SK-N-SH treated with all-trans-retinoic acid at 6 μM for 48 hours (cell line): Measurements from ENCODE around the gene GRM7.

Source experiments
- ARNTL ChIP-seq: fragments of 450-650 bp; formaldehyde crosslinking; IDR thresholded peaks from 2 replicates; pipeline ENCODE4 v1.5.0; 2020; ENCODE audit warnings: low read depth, mild to moderate bottlenecking, moderate library complexity, borderline replicate concordance
- BACH2 ChIP-seq: fragments of 250-450 bp; sonication (Bioruptor Pico); IDR thresholded peaks from 2 replicates; pipeline ENCODE4 v1.9.0; 2021; ENCODE audit warnings: mild to moderate bottlenecking, borderline replicate concordance
- CSDC2 ChIP-seq: fragments of 250-450 bp; sonication (Bioruptor Pico); IDR thresholded peaks from 2 replicates; pipeline ENCODE4 v1.5.0; 2020; ENCODE audit warnings: mild to moderate bottlenecking, moderate library complexity
- ESRRG ChIP-seq: fragments of 250-450 bp; sonication (Bioruptor Pico); IDR thresholded peaks from 2 replicates; pipeline ENCODE4 v1.6.1; 2021; ENCODE audit warnings: mild to moderate bottlenecking
- OSR1 ChIP-seq: fragments of 250-450 bp; sonication (Bioruptor Pico); IDR thresholded peaks from 2 replicates; pipeline ENCODE4 v1.8.0; 2022; ENCODE audit warnings: moderate library complexity, mild to moderate bottlenecking, inconsistent platforms
- POU6F1 ChIP-seq: fragments of 250-450 bp; sonication (Bioruptor Pico); IDR thresholded peaks from 2 replicates; pipeline ENCODE4 v1.8.0; 2021; ENCODE audit warnings: low read depth, mild to moderate bottlenecking, moderate library complexity, borderline replicate concordance
- PPARA ChIP-seq: fragments of 250-450 bp; sonication (Bioruptor Pico); IDR thresholded peaks from 2 replicates; pipeline ENCODE4 v1.5.0; 2020; ENCODE audit warnings: mild to moderate bottlenecking, borderline replicate concordance
- ZFP3 ChIP-seq: fragments of 250-450 bp; sonication (Bioruptor Pico); IDR thresholded peaks from 2 replicates; pipeline ENCODE4 v1.5.0; 2020; ENCODE audit warnings: mild to moderate bottlenecking, moderate library complexity
- ZNF8 ChIP-seq: fragments of 450-650 bp; formaldehyde crosslinking; IDR thresholded peaks from 2 replicates; pipeline ENCODE4 v1.5.0; 2020; ENCODE audit warnings: mild to moderate bottlenecking, moderate library complexity
- TF ChIP-seq, protein P1 (sequence below): fragments of 250-450 bp; sonication (Bioruptor Pico); IDR thresholded peaks from 2 replicates; pipeline ENCODE4 v1.5.1; 2020; ENCODE audit warnings: low read depth, mild to moderate bottlenecking, moderate library complexity

- TF ChIP-seq ZFP3 (CRISPR knock-in tag), result no peak
- TF ChIP-seq, protein P1, sequence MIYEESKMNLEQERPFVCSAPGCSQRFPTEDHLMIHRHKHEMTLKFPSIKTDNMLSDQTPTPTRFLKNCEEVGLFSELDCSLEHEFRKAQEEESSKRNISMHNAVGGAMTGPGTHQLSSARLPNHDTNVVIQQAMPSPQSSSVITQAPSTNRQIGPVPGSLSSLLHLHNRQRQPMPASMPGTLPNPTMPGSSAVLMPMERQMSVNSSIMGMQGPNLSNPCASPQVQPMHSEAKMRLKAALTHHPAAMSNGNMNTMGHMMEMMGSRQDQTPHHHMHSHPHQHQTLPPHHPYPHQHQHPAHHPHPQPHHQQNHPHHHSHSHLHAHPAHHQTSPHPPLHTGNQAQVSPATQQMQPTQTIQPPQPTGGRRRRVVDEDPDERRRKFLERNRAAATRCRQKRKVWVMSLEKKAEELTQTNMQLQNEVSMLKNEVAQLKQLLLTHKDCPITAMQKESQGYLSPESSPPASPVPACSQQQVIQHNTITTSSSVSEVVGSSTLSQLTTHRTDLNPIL, result no peak
- TF ChIP-seq PPARA, result no peak
- no peak for TF ChIP-seq ZNF8 (CRISPR knock-in tag)
- no peak for TF ChIP-seq ESRRG
- no peak for TF ChIP-seq CSDC2 (CRISPR knock-in tag)
- TF ChIP-seq BACH2 (CRISPR knock-in tag), result no peak
- no peak for TF ChIP-seq POU6F1 (CRISPR knock-in tag)
- no peak for TF ChIP-seq ARNTL (CRISPR knock-in tag)
- TF ChIP-seq OSR1 (CRISPR knock-in tag), result no peak
Measured at GRCh38 chr3:7536510-7536909, 675.6 kb downstream of the GRM7 start.
